ENCODE data around the gene CCDC57. TPM values are rescaled to one million over a fixed set of nuclear protein-coding genes. Genes with fewer than 3 reads are reported as not detected.

CCDC57 gene
- total RNA-seq, 1 donor from 2014 or later = 57.9 TPM

- H3K36me3 Mint-ChIP-seq (ENCODE audit: unreplicated experiment) = peaks cover 21% of the 10 kb centered on the region
- no peak for DNase-seq (ENCODE audit: extremely low spot score, unreplicated experiment)
- H3K4me3 Mint-ChIP-seq (ENCODE audit: unreplicated experiment) = no peak overlapping the region
- TF ChIP-seq, protein P1, sequence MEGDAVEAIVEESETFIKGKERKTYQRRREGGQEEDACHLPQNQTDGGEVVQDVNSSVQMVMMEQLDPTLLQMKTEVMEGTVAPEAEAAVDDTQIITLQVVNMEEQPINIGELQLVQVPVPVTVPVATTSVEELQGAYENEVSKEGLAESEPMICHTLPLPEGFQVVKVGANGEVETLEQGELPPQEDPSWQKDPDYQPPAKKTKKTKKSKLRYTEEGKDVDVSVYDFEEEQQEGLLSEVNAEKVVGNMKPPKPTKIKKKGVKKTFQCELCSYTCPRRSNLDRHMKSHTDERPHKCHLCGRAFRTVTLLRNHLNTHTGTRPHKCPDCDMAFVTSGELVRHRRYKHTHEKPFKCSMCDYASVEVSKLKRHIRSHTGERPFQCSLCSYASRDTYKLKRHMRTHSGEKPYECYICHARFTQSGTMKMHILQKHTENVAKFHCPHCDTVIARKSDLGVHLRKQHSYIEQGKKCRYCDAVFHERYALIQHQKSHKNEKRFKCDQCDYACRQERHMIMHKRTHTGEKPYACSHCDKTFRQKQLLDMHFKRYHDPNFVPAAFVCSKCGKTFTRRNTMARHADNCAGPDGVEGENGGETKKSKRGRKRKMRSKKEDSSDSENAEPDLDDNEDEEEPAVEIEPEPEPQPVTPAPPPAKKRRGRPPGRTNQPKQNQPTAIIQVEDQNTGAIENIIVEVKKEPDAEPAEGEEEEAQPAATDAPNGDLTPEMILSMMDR (IDR thresholded peaks at IDR 0.05) = no peak
- H3K4me1 Mint-ChIP-seq (ENCODE audit: unreplicated experiment) = no peaks in the 10 kb centered on the region
- no peaks in the 10 kb centered on the region for H3K27me3 Mint-ChIP-seq (ENCODE audit: unreplicated experiment)
- no peak overlapping the region for H3K27ac Mint-ChIP-seq (ENCODE audit: unreplicated experiment)
- H3K9me3 Mint-ChIP-seq (ENCODE audit: unreplicated experiment) = no peaks in the 10 kb centered on the region
These were observed 32.6 kb downstream of the CCDC57 start for GRCh38 chr17:82179946-82180475.

DNA sequence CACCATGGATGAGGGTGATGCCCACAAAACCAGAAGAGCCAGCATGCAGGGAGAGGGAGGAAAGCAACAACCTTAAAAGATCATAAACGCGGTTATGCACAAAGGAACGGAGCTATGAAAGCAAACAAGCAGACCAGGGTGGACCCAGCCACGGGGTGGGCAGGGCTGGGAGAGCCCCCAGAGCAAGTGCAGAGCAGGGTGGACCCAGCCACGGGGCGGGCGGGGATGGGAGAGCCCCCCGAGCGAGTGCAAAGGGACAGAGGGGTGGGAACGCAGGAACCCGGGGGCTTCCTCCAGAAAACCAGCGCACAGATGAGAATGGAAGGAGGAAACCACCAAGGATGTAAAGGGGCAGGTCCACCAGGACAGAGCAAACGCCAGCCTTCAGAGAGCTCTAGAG is 33.2 kb downstream of the CCDC57 start:
- no peak for DNase-seq (ENCODE audit: extremely low spot score, unreplicated experiment)
- no peaks in the 10 kb centered on the region for H3K4me1 Mint-ChIP-seq (ENCODE audit: unreplicated experiment)
- TF ChIP-seq, protein P1 (IDR thresholded peaks at IDR 0.05) = no peak
- peaks cover 25% of the 10 kb centered on the region for H3K36me3 Mint-ChIP-seq (ENCODE audit: unreplicated experiment)
- H3K27me3 Mint-ChIP-seq (ENCODE audit: unreplicated experiment) = no peaks in the 10 kb centered on the region
- no peak overlapping the region for H3K4me3 Mint-ChIP-seq (ENCODE audit: unreplicated experiment)
- H3K27ac Mint-ChIP-seq (ENCODE audit: unreplicated experiment) = no peak overlapping the region
- H3K9me3 Mint-ChIP-seq (ENCODE audit: unreplicated experiment) = no peaks in the 10 kb centered on the region

- no peak overlapping the region for H3K27ac Mint-ChIP-seq (ENCODE audit: unreplicated experiment)
- no peaks in the 10 kb centered on the region for H3K27me3 Mint-ChIP-seq (ENCODE audit: unreplicated experiment)
- no peak for DNase-seq (ENCODE audit: extremely low spot score, unreplicated experiment)
- no peaks in the 10 kb centered on the region for H3K4me1 Mint-ChIP-seq (ENCODE audit: unreplicated experiment)
- no peaks in the 10 kb centered on the region for H3K9me3 Mint-ChIP-seq (ENCODE audit: unreplicated experiment)
- peaks cover 25% of the 10 kb centered on the region for H3K36me3 Mint-ChIP-seq (ENCODE audit: unreplicated experiment)
- TF ChIP-seq, protein P1 (IDR thresholded peaks at IDR 0.05) = no peak
- H3K4me3 Mint-ChIP-seq (ENCODE audit: unreplicated experiment) = no peak overlapping the region
These were observed 34.0 kb downstream of the CCDC57 start for GRCh38 chr17:82178499-82179261.

- H3K27me3 Mint-ChIP-seq (ENCODE audit: unreplicated experiment) = no peaks in the 10 kb centered on the region
- peaks cover 30% of the 10 kb centered on the region for H3K36me3 Mint-ChIP-seq (ENCODE audit: unreplicated experiment)
- H3K4me1 Mint-ChIP-seq (ENCODE audit: unreplicated experiment) = no peaks in the 10 kb centered on the region
- TF ChIP-seq, protein P1 (IDR thresholded peaks at IDR 0.05) = no peak
- H3K27ac Mint-ChIP-seq (ENCODE audit: unreplicated experiment) = no peak overlapping the region
- H3K4me3 Mint-ChIP-seq (ENCODE audit: unreplicated experiment) = no peak overlapping the region
- no peak for DNase-seq (ENCODE audit: extremely low spot score, unreplicated experiment)
- H3K9me3 Mint-ChIP-seq (ENCODE audit: unreplicated experiment) = no peaks in the 10 kb centered on the region
These were observed 34.7 kb downstream of the CCDC57 start for GRCh38 chr17:82177761-82178498.

- TF ChIP-seq, protein P1 (IDR thresholded peaks at IDR 0.05) = no peak
- Mint-ChIP-seq H3K36me3 (ENCODE audit: unreplicated experiment) (peaks cover 34% of the 10 kb centered on the region), H3K27ac (ENCODE audit: unreplicated experiment) (no peak overlapping the region), H3K4me1 (ENCODE audit: unreplicated experiment) (no peaks in the 10 kb centered on the region), H3K4me3 (ENCODE audit: unreplicated experiment) (no peak overlapping the region), H3K27me3 (ENCODE audit: unreplicated experiment) (no peaks in the 10 kb centered on the region), H3K9me3 (ENCODE audit: unreplicated experiment) (no peaks in the 10 kb centered on the region)
- DNase-seq (ENCODE audit: extremely low spot score, unreplicated experiment) = no peak
These were observed 35.4 kb downstream of the CCDC57 start for GRCh38 chr17:82177276-82177675.
